Measurements from ENCODE around the gene KRTAP13-4. TPM values are rescaled to one million over a fixed set of nuclear protein-coding genes. Genes with fewer than 3 reads are reported as not detected.

Gene KRTAP13-4
- total RNA-seq, 1 experiment from 2014 or later, result not detected

Other genes with a start within 250 kb of the KRTAP13-4 start
- not detected in 2 replicates for gene CLDN8, start 214.1 kb upstream of the KRTAP13-4 start, total RNA-seq (2014; rRNA removed; shearing (Covaris generic))
- gene KRTAP24-1, start 147.3 kb upstream of the KRTAP13-4 start, total RNA-seq (2014; rRNA removed; shearing (Covaris generic)), result not detected in 2 replicates
- gene KRTAP25-1, start 140.7 kb upstream of the KRTAP13-4 start, total RNA-seq (2014; rRNA removed; shearing (Covaris generic)), result not detected in 2 replicates
- not detected in 2 replicates for gene KRTAP26-1, start 109.9 kb upstream of the KRTAP13-4 start, total RNA-seq (2014; rRNA removed; shearing (Covaris generic))
- not detected in 2 replicates for gene KRTAP27-1, start 92.5 kb upstream of the KRTAP13-4 start, total RNA-seq (2014; rRNA removed; shearing (Covaris generic))
- not detected in 2 replicates for gene KRTAP23-1, start 81.6 kb upstream of the KRTAP13-4 start, total RNA-seq (2014; rRNA removed; shearing (Covaris generic))
- not detected in 2 replicates for gene KRTAP13-2, start 57.9 kb upstream of the KRTAP13-4 start, total RNA-seq (2014; rRNA removed; shearing (Covaris generic))
- gene KRTAP13-1, start 34.2 kb upstream of the KRTAP13-4 start, total RNA-seq (2014; rRNA removed; shearing (Covaris generic)), result not detected in 2 replicates
- not detected in 2 replicates for gene KRTAP13-3, start 4.3 kb upstream of the KRTAP13-4 start, total RNA-seq (2014; rRNA removed; shearing (Covaris generic))
- gene KRTAP15-1, start 10.1 kb downstream of the KRTAP13-4 start, total RNA-seq (2014; rRNA removed; shearing (Covaris generic)), result not detected in 2 replicates
- gene KRTAP19-1, start 50.1 kb downstream of the KRTAP13-4 start, total RNA-seq (2014; rRNA removed; shearing (Covaris generic)), result not detected in 2 replicates
- gene KRTAP19-2, start 57.2 kb downstream of the KRTAP13-4 start, total RNA-seq (2014; rRNA removed; shearing (Covaris generic)), result not detected in 2 replicates
- gene KRTAP19-3, start 61.8 kb downstream of the KRTAP13-4 start, total RNA-seq (2014; rRNA removed; shearing (Covaris generic)), result not detected in 2 replicates
- gene KRTAP19-4, start 66.9 kb downstream of the KRTAP13-4 start, total RNA-seq (2014; rRNA removed; shearing (Covaris generic)), result not detected in 2 replicates
- not detected in 2 replicates for gene KRTAP19-5, start 71.9 kb downstream of the KRTAP13-4 start, total RNA-seq (2014; rRNA removed; shearing (Covaris generic))
- not detected in 2 replicates for gene KRTAP19-6, start 111.6 kb downstream of the KRTAP13-4 start, total RNA-seq (2014; rRNA removed; shearing (Covaris generic))
- not detected in 2 replicates for gene KRTAP19-7, start 131.1 kb downstream of the KRTAP13-4 start, total RNA-seq (2014; rRNA removed; shearing (Covaris generic))
- gene KRTAP22-2, start 160.2 kb downstream of the KRTAP13-4 start, total RNA-seq (2014; rRNA removed; shearing (Covaris generic)), result not detected in 2 replicates
- gene KRTAP6-3, start 162.2 kb downstream of the KRTAP13-4 start, total RNA-seq (2014; rRNA removed; shearing (Covaris generic)), result not detected in 2 replicates
- not detected in 2 replicates for gene KRTAP6-2, start 168.7 kb downstream of the KRTAP13-4 start, total RNA-seq (2014; rRNA removed; shearing (Covaris generic))
- gene KRTAP22-1, start 170.9 kb downstream of the KRTAP13-4 start, total RNA-seq (2014; rRNA removed; shearing (Covaris generic)), result not detected in 2 replicates
- not detected in 2 replicates for gene KRTAP6-1, start 183.7 kb downstream of the KRTAP13-4 start, total RNA-seq (2014; rRNA removed; shearing (Covaris generic))
- not detected in 2 replicates for gene KRTAP20-1, start 186.2 kb downstream of the KRTAP13-4 start, total RNA-seq (2014; rRNA removed; shearing (Covaris generic))
- gene KRTAP20-4, start 190.4 kb downstream of the KRTAP13-4 start, total RNA-seq (2014; rRNA removed; shearing (Covaris generic)), result not detected in 2 replicates
- not detected in 2 replicates for gene KRTAP20-2, start 205.0 kb downstream of the KRTAP13-4 start, total RNA-seq (2014; rRNA removed; shearing (Covaris generic))
- not detected in 2 replicates for gene KRTAP20-3, start 212.6 kb downstream of the KRTAP13-4 start, total RNA-seq (2014; rRNA removed; shearing (Covaris generic))